GM18498 (cell line): ENCODE results near the gene U2AF1L4.
"Not testable (repeated sequence)": the region's sequence is repeated elsewhere in the genome, so short reads cannot be mapped to it uniquely, and the experiment has no call there.

ENCODE experiments used
- ATAC-seq: cut with Tn5 transposase; IDR thresholded peaks from one replicate; pipeline ENCODE4 v1.9.1; 2021; ENCODE audit warnings: mild to moderate bottlenecking, moderate library complexity; ENCODE audit not compliant: unreplicated experiment

Gene U2AF1L4

DNA sequence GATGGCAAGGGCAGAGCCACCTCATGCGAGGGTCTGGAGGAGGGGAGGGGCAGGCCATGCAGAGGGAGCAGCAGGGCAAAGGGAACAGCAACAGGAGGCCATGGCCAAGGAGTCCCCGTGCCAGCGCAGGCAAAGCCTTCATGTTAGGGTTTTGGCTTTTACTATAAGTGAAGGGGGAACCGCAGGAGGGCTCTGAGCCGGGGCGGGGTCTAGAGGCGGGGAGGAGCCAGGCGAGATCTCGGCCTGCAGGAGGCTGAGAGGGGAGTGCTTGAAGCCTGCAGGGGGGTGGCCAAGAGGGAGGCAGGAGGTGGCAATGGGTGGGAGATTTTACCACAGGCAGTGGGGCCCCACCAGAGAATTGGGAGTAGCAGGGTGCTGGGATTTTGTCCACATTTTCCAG is 36.4 kb upstream of the U2AF1L4 start:
- ATAC-seq, result no peak

GRCh38 chr19:35780717-35781116 is 35.5 kb upstream of the U2AF1L4 start:
- no peak for ATAC-seq

GRCh38 chr19:35780058-35780457 is 34.8 kb upstream of the U2AF1L4 start:
- no peak for ATAC-seq

GRCh38 chr19:35779033-35779432 is 33.8 kb upstream of the U2AF1L4 start:
- ATAC-seq, result no peak

DNA sequence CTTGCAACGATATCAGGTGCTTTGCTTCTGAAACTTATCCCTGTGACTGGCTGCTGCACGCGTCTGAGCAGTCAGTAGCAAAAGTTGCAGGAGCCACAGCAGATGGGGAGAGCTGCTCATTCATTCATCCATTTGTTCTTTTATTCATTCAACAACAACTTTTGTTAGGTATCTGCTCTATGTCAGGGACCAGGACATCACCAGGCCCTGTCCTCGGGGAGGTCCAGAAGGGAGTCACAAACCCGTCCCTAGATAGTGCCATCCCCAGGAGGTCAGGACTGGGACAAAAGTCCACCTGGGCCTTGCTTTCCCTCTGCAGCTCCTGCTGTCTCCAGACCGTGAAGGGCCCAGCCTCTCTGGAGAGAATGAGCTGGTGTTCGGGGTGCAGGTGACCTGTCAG is 32.7 kb upstream of the U2AF1L4 start:
- no peak for ATAC-seq

DNA sequence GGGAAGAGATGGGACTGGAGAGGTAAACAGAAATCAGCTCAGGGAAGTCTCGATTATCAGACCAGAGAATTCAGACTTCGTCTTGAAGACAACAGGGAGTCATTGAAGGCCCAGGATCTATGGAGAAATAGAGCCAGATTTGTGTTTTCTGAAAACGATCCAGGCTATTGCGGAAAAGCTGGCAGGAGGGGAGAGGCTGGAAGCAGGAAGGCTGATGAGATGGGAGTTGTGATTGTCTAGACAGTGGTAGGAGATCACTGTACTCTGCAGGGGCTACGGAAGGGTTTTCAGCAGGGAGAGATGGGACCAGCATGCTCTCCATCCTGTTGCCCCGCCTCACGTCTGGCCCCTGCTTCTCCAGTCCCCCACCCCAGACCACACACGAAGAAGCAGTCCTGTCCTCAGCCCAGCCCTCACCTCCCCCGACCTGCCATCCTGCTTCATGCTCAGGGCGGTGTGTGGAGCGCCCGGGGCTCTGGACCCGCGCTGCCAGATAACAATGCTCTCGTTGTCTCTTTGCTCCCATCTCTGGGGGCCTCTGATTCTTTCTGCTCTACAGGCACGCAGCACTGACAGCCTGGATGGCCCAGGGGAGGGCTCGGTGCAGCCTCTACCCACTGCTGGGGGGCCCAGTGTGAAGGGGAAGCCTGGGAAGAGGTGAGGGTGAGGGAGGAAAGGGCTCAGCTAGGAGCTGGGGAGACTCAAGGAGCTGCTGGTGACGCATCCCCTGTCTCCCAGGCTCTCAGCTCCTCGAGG is 32.0 kb upstream of the U2AF1L4 start:
- no peak for ATAC-seq

GRCh38 chr19:35776102-35776788 is 31.0 kb upstream of the U2AF1L4 start:
- no peak for ATAC-seq

- peak; percentile 95 for ATAC-seq
These were observed 30.3 kb upstream of the U2AF1L4 start, which contains the start of gene ARHGAP33 for GRCh38 chr19:35775298-35776101. Gene ARHGAP33 (plus strand): TSS chr19:35775564. CDS start chr19:35775659, 95 bp downstream.

- ATAC-seq, result no peak
These were observed 29.8 kb upstream of the U2AF1L4 start for GRCh38 chr19:35775046-35775297.

- no peak for ATAC-seq
These were observed 29.2 kb upstream of the U2AF1L4 start for GRCh38 chr19:35774274-35775045.

GRCh38 chr19:35773020-35773806 is 28.0 kb upstream of the U2AF1L4 start:
- no peak for ATAC-seq

- not testable (repeated sequence) for ATAC-seq
These were observed 27.1 kb upstream of the U2AF1L4 start for GRCh38 chr19:35772362-35772761.

DNA sequence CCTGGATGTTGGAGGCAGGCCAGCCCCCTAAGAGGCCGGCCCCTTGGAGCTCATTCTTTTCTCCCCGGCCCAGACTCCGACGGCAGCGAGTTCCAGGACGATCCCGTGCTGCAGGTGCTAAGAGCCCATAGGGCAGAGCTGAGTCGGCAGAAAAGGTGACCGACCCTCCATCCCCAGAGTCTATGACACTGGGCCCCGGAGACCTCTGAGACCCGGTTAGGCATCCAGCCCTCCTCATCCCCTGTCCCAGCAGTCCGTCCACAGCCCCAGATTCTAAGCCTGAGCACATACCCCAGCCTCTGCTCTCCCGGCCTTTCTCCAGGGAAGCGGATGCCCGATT is 22.8 kb upstream of the U2AF1L4 start:
- ATAC-seq, result no peak

- ATAC-seq, result no peak
These were observed 22.3 kb upstream of the U2AF1L4 start for GRCh38 chr19:35767288-35768081.

- no peak for ATAC-seq
These were observed 21.4 kb upstream of the U2AF1L4 start for GRCh38 chr19:35766571-35767104.

DNA sequence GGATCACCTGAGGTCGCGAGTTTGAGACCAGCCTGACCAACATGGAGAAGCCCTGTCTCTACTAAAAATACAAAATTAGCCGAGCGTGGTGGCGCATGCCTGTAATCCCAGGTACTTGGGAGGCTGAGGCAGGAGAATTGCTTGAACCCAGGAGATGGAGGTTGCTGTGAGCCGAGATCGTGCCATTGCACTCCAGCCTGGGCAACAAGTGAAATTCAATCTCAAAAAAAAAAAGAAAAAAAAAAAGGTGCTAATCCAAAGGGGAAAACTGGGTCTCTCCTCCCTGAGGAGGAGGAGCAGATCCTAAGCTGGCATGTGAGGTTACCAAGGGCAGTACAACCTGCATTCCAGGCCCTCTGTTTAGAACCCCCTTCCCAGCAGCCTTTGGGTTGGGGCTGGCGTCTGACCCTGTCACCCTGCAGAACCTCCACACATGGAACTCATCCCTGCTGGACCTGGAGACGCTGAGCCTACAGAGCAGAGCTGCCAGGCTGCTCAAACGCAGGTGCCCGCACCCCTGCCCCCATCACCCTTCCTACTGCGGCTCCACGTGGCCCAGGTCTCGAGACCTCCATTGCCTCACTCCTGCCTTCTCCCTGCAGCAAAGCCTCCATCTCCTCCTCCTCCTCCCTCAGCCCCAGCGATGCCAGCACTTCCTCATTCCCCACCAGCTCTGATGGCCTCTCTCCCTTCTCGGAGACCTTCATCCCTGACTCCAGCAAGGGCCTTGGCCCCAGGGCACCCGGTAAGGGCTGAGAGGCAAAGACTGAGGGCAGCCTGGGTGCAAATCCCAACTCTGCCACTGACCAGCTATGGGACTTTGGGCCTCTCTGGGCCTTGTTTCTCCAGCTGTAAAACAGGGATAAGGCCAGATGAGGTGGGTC is 19.5 kb upstream of the U2AF1L4 start:
- no peak for ATAC-seq

DNA sequence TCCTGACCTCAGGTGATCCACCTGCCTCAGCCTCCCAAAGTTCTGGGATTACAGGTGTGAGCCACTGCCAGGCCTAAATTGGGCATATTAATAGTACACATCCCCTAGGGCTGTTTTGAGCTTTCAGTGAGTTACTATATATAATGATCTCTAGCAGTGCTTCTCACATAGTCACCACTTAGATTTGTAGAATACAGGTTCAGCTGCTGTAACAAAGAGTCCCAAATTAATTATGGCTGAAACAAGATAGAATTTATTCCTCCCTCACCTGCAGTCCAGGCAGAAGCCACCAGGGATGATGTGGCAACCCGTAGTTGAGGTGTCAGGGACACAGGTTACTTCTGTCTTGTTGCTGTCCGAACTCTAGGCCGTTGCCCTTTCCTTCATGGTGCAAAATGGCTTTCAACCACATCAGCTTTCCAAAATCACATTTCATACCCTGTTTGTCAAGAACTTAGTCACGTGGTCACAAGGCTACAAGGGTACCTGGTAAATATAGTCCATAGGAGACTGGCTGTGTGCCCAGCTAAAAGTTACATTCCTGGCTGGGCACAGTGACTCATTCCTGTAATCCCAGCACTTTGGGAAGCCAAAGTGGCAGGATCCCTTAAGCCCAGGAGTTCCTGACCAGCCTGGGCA is 15.6 kb upstream of the U2AF1L4 start:
- ATAC-seq, result no peak

DNA sequence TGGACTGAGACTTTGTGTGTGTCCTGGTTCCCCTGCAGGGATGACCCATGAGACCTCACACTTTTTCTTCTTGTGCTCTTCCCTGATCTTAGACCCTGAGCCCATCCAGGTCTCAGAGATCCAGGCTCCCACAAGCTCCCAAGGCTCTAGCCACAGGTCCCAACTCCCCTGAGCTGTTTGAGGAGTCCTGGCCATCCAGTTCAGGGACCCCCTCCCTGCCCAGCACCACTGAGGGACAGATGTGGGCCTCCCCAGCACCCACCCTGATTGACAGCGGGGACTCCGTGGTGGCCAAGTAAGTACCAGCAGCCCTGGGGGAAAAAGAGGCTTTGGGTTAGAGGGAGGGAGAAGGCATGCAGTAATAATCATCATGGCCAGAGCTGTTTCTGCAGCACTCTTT is 14.5 kb upstream of the U2AF1L4 start:
- ATAC-seq, result no peak
